Transverse colon (tissue), 4 donors: ENCODE results near the gene SRPX. TPM values are rescaled to one million over a fixed set of nuclear protein-coding genes. Genes with fewer than 3 reads are reported as not detected.
A peak's percentile ranks its signal among the peaks of the same experiment; 100 is the strongest.

Experiments used
- DNase-seq: peaks from one replicate; pipeline ENCODE4 v3.0.0-alpha.2; 2019
- H3K27ac ChIP-seq, 4 donors: fragments of 200-600 bp; sonication (generic); 2 replicates each; pipeline ENCODE4 v1.5.1; 2016 to 2018; ENCODE audit warnings: inconsistent platforms in 4 of 4
- H3K27me3 ChIP-seq: fragments of 200-600 bp; sonication (generic); 2 replicates; pipeline ENCODE4 v1.5.1; 2017; ENCODE audit warnings: inconsistent platforms
- H3K36me3 ChIP-seq, 4 donors: fragments of 200-600 bp; sonication (generic); 2 replicates each; pipeline ENCODE4 v1.5.1; 2017 to 2019; ENCODE audit warnings: inconsistent platforms in 4 of 4
- H3K4me1 ChIP-seq, 4 donors: fragments of 200-600 bp; sonication (generic); 2 replicates each; pipeline ENCODE4 v1.5.1; 2017 to 2020; ENCODE audit warnings: inconsistent platforms in 4 of 4
- H3K4me3 ChIP-seq, 4 donors: fragments of 200-600 bp; sonication (generic); 1 replicate in 1 of 4; 2 replicates in 3 of 4; pipeline versions ENCODE4 v1.5.1 to v1.6.1; 2017 to 2019; ENCODE audit warnings: inconsistent platforms in 4 of 4
- H3K9me3 ChIP-seq, 2 donors: fragments of 200-600 bp; sonication (generic); 2 replicates each; pipeline ENCODE4 v1.5.1; 2017 to 2019; ENCODE audit warnings: inconsistent platforms in 2 of 2
- EP300 ChIP-seq: sonication (generic); formaldehyde crosslinking; IDR thresholded peaks from one replicate; pipeline ENCODE4 v1.6.1; 2017; ENCODE audit warnings: antibody characterized with exemption, low read depth
- POLR2A ChIP-seq: fragments of 450-650 bp; IDR thresholded peaks from one replicate; pipeline ENCODE4 v1.6.1; 2016; ENCODE audit warnings: antibody characterized with exemption, mild to moderate bottlenecking, moderate library complexity
- POLR2AphosphoS5 ChIP-seq, 3 donors: sonication (generic); formaldehyde crosslinking; IDR thresholded peaks; one replicate each; pipeline ENCODE4 v1.6.1; 2016; ENCODE audit warnings: antibody characterized with exemption in 3 of 3
- WGBS, 2 donors: methylation state at CpG; one replicate each; pipeline ENCODE4 v1.1.5; 2018; ENCODE audit warnings: low coverage in 1 of 2; 5-methylcytosine and 5-hydroxymethylcytosine counted together
- in situ Hi-C, 4 donors: fragments of 200-750 bp; cut with MboI; loops; one replicate each; pipeline versions ENCODE4 v1.15.0 to v1.15.1; 2017; ENCODE audit warnings: low sequenced_read_pairs in 3 of 4, low pct_ligation_motif_present in 1 of 4, low pct_unique_long_range_greater_than_20kb in 1 of 4
- intact Hi-C: fragments of 100-400 bp; cut with DNase I; formaldehyde crosslinking; loops from one replicate; pipeline ENCODE4 v1.15.1; 2023; ENCODE audit warnings: low total_unique reads
- total RNA-seq, 4 donors: library from RNA; depleted of rRNA; stranded (reverse); fragments of >200 nt; gene quantifications; one replicate each; pipeline ENCODE4 v1.1.0, GENCODE V29; 2016
- TF ChIP-seq, protein P1 (sequence below), 5 experiments: fragments of 200-600 bp in 3 of 5; fragments of 450-650 bp in 2 of 5; sonication (generic) in 3 of 5; IDR thresholded peaks; 1 replicate in 2 of 5; 2 replicates in 3 of 5; pipeline ENCODE4 v1.5.1; 2016 to 2017; ENCODE audit warnings: antibody characterized with exemption in 5 of 5, inconsistent platforms in 3 of 5, mild to moderate bottlenecking in 2 of 5, moderate library complexity in 1 of 5

SRPX gene
- total RNA-seq, 4 donors from 2014 or later, result 16.1 to 43.6 (median 38.6) TPM

DNA sequence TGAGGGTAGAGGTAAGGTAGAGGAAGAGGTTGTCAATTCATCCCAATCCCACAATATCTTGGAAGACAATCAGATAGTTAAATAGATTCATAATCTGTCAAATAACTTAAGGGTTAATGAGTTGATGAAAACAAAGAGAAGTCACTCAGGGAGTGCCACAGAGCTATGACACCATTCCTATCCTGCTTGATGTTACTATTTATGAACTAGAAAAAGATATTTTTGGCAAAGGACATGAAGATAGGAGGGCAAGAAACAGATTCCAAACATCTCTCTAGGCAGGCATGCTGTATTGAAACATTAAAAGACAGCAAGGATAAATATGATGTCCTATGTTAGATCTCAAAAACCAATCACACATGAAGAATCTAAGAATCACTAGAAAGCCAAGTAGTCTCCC, 3.5 kb upstream of the SRPX start:
- no peak for DNase-seq
- H3K27ac ChIP-seq, result no peak overlapping the region
- TF ChIP-seq EP300 (no peak), POLR2A (no peak), POLR2AphosphoS5 (IDR thresholded peaks at IDR 0.05) (no peak)
- TF ChIP-seq, protein P1, sequence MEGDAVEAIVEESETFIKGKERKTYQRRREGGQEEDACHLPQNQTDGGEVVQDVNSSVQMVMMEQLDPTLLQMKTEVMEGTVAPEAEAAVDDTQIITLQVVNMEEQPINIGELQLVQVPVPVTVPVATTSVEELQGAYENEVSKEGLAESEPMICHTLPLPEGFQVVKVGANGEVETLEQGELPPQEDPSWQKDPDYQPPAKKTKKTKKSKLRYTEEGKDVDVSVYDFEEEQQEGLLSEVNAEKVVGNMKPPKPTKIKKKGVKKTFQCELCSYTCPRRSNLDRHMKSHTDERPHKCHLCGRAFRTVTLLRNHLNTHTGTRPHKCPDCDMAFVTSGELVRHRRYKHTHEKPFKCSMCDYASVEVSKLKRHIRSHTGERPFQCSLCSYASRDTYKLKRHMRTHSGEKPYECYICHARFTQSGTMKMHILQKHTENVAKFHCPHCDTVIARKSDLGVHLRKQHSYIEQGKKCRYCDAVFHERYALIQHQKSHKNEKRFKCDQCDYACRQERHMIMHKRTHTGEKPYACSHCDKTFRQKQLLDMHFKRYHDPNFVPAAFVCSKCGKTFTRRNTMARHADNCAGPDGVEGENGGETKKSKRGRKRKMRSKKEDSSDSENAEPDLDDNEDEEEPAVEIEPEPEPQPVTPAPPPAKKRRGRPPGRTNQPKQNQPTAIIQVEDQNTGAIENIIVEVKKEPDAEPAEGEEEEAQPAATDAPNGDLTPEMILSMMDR (IDR thresholded peaks at IDR 0.05), result no peak
- H3K27me3 ChIP-seq, result peaks cover 1% of the 10 kb centered on the region
- peaks cover 0 to 5% (median 0%) of the 10 kb centered on the region in 4 donors for H3K4me1 ChIP-seq
- H3K36me3 ChIP-seq, result no peaks in the 10 kb centered on the region
- in situ Hi-C loops, result no loop called here
- H3K9me3 ChIP-seq, result no peaks in the 10 kb centered on the region
- intact Hi-C loops, result no loop called here
- no peak overlapping the region for H3K4me3 ChIP-seq

DNA sequence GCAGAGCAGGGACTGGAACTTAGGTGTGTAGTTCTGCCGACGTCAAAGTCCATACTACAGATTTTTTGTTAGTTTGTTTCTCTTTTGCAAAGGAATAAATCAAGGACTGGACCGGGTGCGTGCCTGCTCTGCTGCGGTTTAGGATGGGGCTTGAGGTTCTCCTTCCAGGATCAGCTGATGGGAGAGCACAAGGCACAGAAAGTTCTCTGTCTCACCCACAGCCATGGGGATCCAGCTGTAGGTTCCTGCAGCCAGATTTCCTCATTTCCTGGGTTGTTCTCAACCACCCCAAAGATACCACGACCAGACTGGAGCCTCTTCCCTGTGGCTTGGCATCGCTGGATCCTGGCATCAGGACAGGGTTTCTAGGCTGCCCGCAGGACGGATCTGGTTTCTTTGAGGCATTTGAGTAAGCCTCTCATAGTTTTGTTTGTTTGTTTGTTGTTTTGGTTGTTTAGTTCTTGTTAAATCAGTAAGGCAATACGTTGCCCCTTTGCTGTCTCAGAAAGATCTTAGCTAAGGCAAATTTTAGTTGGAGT, 789 bp upstream of the SRPX start:
- DNase-seq, result no peak
- peak overlapping the region; percentile 11 to 69 (median 49) for H3K27ac ChIP-seq
- H3K4me1 ChIP-seq, result peaks cover 0 to 5% (median 0%) of the 10 kb centered on the region in 4 donors
- H3K9me3 ChIP-seq, result no peaks in the 10 kb centered on the region
- TF ChIP-seq POLR2A (no peak), POLR2AphosphoS5 (IDR thresholded peaks at IDR 0.05) (no peak), EP300 (no peak)
- TF ChIP-seq, protein P1 (IDR thresholded peaks at IDR 0.05), result no peak
- peak overlapping the region in 1 of 4 donors; percentile 61 for H3K4me3 ChIP-seq
- intact Hi-C loops, result no loop called here
- 68% methylated on average over 10 of the region's 10 CpGs; no CpG with 5 or more reads in 1 of the 2 donors for WGBS, 2 donors
- H3K27me3 ChIP-seq, result peaks cover 6% of the 10 kb centered on the region
- in situ Hi-C loops, result no loop called here
- H3K36me3 ChIP-seq, result no peaks in the 10 kb centered on the region

DNA sequence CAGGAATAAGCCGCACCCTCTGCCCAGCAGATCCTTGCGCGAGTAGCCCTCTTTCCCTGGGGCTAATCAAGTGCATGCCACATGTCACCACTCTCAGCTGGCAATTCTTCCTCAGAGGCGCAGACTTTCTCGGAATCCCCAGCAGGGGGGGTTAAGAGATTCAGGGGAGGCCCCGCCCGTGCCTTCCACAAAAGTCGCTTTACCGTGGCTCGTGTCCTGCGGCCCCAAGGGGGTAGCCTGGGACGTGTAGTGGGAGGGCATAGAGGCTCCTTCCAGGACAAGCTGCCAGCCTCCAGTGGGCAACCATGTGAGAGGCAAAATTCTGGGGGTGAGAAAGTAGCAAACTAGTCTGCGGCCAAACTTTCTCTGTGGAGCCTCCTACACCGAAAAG, 652 bp downstream of the SRPX start:
- H3K9me3 ChIP-seq, result no peaks in the 10 kb centered on the region
- in situ Hi-C loops, result no loop called here
- DNase-seq, result peak; percentile 27
- TF ChIP-seq, protein P1 (IDR thresholded peaks at IDR 0.05), result peak in 4 of 5 experiments; percentile 12 to 23 (median 14)
- TF ChIP-seq EP300, result no peak
- no peak for TF ChIP-seq POLR2AphosphoS5 (IDR thresholded peaks at IDR 0.05)
- no peak for TF ChIP-seq POLR2A
- intact Hi-C loops, result no loop called here
- peaks cover 0 to 5% (median 0%) of the 10 kb centered on the region in 4 donors for H3K4me1 ChIP-seq
- H3K27me3 ChIP-seq, result peaks cover 6% of the 10 kb centered on the region
- peak overlapping the region; percentile 2 to 61 (median 40) for H3K4me3 ChIP-seq
- WGBS, 2 donors, result 37% methylated on average over 14 of the region's 14 CpGs; no CpG with 5 or more reads in 1 of the 2 donors
- H3K27ac ChIP-seq, result peak overlapping the region; percentile 45 to 69 (median 52)
- no peaks in the 10 kb centered on the region for H3K36me3 ChIP-seq

DNA sequence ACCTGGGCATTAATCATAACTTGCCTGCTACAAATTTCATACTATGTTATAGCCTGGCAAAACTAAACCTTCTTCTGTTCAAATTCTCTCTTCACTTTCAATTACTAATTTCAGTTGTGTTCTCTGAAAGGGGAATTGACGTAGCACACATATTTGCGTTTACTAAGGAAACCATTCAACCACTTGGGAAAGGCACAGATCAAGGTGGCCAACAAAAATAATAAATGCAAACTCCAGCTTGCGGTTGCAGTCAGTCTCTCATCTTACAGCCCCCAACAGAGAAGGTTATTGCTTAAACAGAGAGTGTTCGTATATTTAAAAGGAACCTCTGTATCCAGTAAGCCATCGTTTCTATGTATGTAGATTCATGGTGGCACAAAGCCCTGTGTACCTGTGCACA, 4.0 kb downstream of the SRPX start:
- no peak overlapping the region for H3K4me3 ChIP-seq
- intact Hi-C loops, result no loop called here
- in situ Hi-C loops, result no loop called here
- H3K4me1 ChIP-seq, result peaks cover 0 to 5% (median 0%) of the 10 kb centered on the region in 4 donors
- H3K36me3 ChIP-seq, result no peaks in the 10 kb centered on the region
- peaks cover 6% of the 10 kb centered on the region for H3K27me3 ChIP-seq
- no peaks in the 10 kb centered on the region for H3K9me3 ChIP-seq
- TF ChIP-seq POLR2A, result no peak
- TF ChIP-seq EP300, result no peak
- no peak for TF ChIP-seq POLR2AphosphoS5 (IDR thresholded peaks at IDR 0.05)
- TF ChIP-seq, protein P1 (IDR thresholded peaks at IDR 0.05), result no peak
- DNase-seq, result no peak
- no peak overlapping the region for H3K27ac ChIP-seq
- 0 to 75% methylated on average over 1 to 5 of the region's 5 CpGs for WGBS, 2 donors
